ENCODE data around the gene PRICKLE2. TPM values are rescaled to one million over a fixed set of nuclear protein-coding genes. Genes with fewer than 3 reads are reported as not detected.

The PRICKLE2 gene
- total RNA-seq, 1 experiment from 2014 or later, result 3.2 TPM

DNA sequence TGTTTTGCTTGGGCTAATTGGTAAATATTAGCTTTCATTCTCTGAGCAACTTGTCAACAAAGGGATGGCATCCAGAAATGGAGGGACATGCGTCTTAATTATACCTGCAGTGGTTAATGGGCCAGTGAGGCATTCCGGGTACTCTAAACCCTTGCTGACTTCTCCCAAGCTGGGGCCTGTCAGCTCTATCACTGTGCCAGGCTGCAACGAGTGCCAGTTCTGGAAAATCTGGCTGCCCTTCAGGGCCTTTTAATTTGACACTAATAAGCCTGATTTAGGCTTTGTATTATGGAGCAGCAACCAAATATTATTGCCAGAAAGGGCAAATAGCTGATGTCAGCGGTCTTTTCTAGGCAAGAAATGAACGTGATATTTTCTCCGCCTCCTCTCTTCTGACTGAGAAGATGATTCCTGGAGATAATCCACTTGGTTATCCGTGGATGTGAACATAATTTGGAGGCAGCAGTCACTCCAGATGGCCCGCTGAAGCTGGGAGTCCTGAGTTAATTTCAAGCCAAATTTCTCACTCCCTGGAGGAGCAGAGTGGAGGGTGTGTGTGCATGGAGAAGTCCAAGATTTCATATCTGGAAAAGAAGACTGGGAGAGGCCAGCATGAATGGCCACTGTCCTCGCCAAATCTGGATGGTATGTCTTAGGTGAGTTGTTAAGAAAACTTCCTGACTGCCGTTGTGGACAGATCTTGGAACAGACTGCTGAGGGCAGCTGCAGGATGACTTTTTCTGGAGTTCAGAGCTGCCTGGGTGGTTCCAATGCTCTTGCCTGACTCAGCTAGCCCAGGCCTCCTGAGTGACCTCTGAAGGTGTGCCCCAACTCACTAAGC lies 157.5 kb downstream of the PRICKLE2 start:
- no peak for DNase-seq
- Histone ChIP-seq H2BK12ac (ENCODE audit: insufficient read length, low read depth, low read length) (no peak overlapping the region), H3K4ac (ENCODE audit: low read depth, low read length) (no peak overlapping the region), H3K23ac (ENCODE audit: insufficient read length, low read depth, low read length) (no peak overlapping the region), H3K56ac (ENCODE audit: insufficient read length, low read depth, low read length) (no peak overlapping the region), H2AK5ac (ENCODE audit: insufficient read length, low read length) (no peak overlapping the region), H2AFZ (ENCODE audit: low read length) (no peak overlapping the region), H3K4me2 (ENCODE audit: insufficient read depth, insufficient read length, low read length) (no peak overlapping the region), H3K27ac (ENCODE audit: insufficient read length, low read depth, low read length) (no peak overlapping the region), H3K9me3 (ENCODE audit: control insufficient read depth, low read depth, low read length) (no peaks in the 10 kb centered on the region), H3K79me1 (ENCODE audit: insufficient read depth, low read depth, low read length, poor library complexity, severe bottlenecking) (no peaks in the 10 kb centered on the region), H3K9ac (ENCODE audit: extremely low read depth, insufficient read length, low read length) (no peak overlapping the region), H4K91ac (ENCODE audit: insufficient read length, low read depth, low read length) (no peak overlapping the region), H4K8ac (replicated peaks; ENCODE audit: insufficient read length, low read depth, low read length) (no peak overlapping the region), H2BK5ac (ENCODE audit: insufficient read length, low read length) (no peak overlapping the region), H3K79me2 (ENCODE audit: insufficient read depth, low read length) (no peaks in the 10 kb centered on the region), H4K20me1 (ENCODE audit: control insufficient read depth, insufficient read depth, insufficient read length) (no peaks in the 10 kb centered on the region), H3K4me1 (ENCODE audit: insufficient read depth, low read length) (peaks cover 8% of the 10 kb centered on the region; the same call in 1 of the 2 replicates), H3K14ac (ENCODE audit: insufficient read depth, low read length) (no peak overlapping the region), H3K27me3 (ENCODE audit: insufficient read depth, low read length) (peaks cover 2% of the 10 kb centered on the region; the same call in 1 of the 2 replicates), H3T11ph (ENCODE audit: low read length) (no peak overlapping the region), H2BK20ac (ENCODE audit: low read depth, low read length, poor library complexity, severe bottlenecking) (no peak overlapping the region), H3K18ac (ENCODE audit: insufficient read length, low read depth, low read length) (no peak overlapping the region), H3K23me2 (ENCODE audit: insufficient read length, low read depth, low read length, poor library complexity, severe bottlenecking) (no peaks in the 10 kb centered on the region), H2BK15ac (ENCODE audit: low read depth, low read length) (no peak overlapping the region), H2BK120ac (ENCODE audit: low read depth, low read length, poor library complexity, severe bottlenecking) (no peak overlapping the region), H4K5ac (ENCODE audit: insufficient read length, low read depth, low read length) (no peak overlapping the region)
- Mint-ChIP-seq H3K4me1 (peaks cover 21 to 25% of the 10 kb centered on the region in 2 experiments), H3K27me3 (ENCODE audit: low read depth) (peaks cover 6% of the 10 kb centered on the region), H3K27ac (no peak overlapping the region), H3K36me3 (ENCODE audit: insufficient read depth in 1 of 3, low read depth in 3 of 3) (no peaks in the 10 kb centered on the region), H3K9me3 (no peaks in the 10 kb centered on the region; a peak in 2 of 5 replicates), H3K4me3 (no peak overlapping the region)
- no CpG with 5 or more reads among the region's 10 CpGs for WGBS (ENCODE audit: extremely low coverage, insufficient read length, low lambda C conversion rate)
- TF ChIP-seq, protein P1, sequence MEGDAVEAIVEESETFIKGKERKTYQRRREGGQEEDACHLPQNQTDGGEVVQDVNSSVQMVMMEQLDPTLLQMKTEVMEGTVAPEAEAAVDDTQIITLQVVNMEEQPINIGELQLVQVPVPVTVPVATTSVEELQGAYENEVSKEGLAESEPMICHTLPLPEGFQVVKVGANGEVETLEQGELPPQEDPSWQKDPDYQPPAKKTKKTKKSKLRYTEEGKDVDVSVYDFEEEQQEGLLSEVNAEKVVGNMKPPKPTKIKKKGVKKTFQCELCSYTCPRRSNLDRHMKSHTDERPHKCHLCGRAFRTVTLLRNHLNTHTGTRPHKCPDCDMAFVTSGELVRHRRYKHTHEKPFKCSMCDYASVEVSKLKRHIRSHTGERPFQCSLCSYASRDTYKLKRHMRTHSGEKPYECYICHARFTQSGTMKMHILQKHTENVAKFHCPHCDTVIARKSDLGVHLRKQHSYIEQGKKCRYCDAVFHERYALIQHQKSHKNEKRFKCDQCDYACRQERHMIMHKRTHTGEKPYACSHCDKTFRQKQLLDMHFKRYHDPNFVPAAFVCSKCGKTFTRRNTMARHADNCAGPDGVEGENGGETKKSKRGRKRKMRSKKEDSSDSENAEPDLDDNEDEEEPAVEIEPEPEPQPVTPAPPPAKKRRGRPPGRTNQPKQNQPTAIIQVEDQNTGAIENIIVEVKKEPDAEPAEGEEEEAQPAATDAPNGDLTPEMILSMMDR (conservative IDR thresholded peaks at IDR 0.05), result no peak
